Bone marrow (tissue), 2 donors: ENCODE data around the gene PLIN1.

Experiments used
- DNase-seq, 2 donors: peaks; one replicate each; lab custom pipeline; 2025; lab: John Stamatoyannopoulos, UW

PLIN1 gene

DNA sequence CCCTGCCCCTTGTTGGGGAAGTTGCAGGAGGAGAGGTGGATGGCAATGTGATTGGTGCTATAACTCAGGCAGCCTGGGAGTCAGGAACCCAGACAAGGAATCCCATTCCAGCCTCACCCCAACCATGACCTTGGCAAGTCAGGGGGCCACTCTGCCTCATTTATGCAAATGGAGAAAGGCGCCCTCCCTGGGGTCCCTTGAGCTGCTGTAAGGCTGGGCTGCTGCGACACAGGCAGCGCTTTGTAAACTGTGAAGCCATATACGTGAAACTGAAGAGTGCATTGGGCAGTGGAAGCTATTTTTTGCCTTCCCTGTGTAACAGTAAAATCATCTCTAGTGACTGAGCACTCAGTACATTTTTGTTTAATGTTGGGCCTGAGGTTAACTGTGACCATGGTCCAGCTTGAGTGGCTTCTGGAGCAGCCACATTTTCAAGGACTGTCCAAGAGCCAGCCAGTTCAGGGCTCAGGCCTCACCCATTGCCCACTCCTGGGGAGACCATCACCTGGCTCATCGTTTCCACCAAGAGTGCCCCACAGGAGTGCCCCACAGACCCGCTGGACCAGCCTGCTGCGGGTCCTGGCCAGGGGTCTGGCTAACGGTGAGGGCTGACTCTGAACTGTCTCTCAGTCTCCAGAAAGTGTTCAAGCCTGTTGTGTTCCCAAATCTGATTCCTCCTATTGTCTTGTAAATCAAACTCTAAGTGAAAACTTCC is 51.8 kb downstream of the PLIN1 start:
- no peak for DNase-seq

DNA sequence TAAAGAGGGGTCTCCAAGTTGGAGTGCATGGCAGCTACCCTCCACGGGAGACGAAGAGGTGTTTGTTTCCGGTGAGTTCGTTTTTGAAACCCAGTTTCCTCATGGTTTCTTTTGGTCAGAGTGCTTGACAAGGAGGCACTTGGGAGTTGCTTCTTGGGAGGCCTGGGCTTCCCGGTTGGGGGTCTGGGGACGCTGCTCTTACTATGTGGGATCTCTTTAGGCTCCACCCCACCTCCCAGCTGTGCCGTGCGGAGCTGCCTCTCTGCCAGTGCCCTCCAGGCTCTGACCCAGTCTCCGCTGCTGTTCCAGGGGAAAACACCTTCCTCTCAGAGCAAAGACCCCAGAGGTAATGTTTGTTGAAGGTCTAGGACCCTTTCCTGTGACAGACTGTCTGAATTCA is 53.5 kb downstream of the PLIN1 start:
- no peak for DNase-seq

DNA sequence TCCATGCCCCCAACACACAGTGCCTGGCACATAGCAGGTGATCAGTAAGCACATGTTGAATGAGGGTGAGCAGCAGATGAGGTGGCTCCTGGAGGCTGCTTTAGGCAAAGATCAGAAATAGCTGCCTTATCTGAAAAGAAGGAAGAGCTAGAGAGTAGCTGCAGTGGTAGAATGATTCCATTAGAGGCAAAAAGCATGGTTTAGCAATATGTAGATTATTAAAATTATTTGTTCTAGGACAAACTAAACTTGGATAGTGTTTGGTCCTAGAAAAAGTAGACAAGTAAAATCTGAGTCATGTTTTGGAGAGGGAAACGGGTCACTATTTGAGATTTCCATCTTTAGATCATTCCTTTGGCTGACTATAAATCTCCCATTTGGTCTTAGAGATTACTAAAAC is 56.0 kb downstream of the PLIN1 start:
- no peak for DNase-seq

DNA sequence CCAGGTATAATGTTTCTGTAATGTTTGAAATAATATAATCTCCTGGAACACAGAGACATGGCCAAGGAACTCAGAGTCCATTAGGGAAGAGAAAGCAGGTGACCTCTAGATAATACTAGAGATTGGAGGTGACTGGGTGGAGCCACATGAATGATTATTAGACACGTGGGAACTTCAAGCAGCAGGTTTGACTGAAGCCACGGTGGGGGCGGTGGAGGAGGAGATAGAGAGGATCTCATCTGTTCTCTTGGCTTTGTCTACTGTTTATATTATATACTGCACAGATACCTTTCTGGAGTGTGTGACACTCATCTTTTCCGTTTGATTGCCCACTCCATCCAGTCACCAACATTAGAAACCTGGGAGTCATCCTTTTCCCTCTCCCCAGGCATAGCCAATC is 57.6 kb downstream of the PLIN1 start:
- no peak for DNase-seq

DNA sequence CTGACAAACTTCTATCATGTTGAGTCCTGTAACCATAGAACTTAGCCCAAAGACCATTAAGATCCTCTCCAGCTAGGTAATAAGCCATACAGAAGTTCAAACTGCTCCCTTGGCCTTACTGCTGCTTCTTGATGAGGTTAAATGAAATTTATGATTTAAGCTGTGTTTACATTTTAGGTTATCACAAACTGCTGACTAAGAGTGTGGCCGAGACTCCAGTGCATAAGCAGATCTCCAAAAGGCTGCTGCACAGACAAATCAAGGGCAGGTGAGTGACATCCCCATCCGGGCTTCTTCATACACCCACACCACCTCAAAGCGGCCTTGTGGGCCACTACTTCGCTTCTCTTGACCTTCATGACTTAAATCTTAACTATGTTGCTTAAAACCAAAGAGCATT is 62.9 kb downstream of the PLIN1 start:
- DNase-seq = no peak

DNA sequence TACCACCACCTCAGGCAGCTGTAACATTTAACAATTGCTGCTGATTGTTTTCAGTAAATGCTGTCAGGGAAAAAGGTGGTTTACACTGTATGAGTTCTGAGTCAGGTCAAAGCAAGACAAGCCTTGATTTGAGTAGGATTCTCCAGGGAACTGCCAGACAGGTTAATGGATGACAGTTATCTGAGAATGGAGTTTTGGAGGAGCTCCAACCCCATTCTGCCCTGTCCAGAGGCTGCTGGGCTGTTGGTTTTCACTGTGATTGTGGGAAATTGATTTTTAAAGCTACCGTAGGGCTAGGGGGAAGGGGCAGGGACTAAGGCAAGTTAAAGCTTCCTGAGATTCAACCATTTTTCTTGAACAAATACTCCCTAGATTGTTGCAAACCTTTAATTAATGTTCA is 64.0 kb downstream of the PLIN1 start:
- no peak for DNase-seq
